Measurements from ENCODE around the gene GARIN5A. TPM values are rescaled to one million over a fixed set of nuclear protein-coding genes. Genes with fewer than 3 reads are reported as not detected.

GARIN5A gene
- total RNA-seq, 2 experiments from 2014 or later: 0.77 to 0.88 TPM

DNA sequence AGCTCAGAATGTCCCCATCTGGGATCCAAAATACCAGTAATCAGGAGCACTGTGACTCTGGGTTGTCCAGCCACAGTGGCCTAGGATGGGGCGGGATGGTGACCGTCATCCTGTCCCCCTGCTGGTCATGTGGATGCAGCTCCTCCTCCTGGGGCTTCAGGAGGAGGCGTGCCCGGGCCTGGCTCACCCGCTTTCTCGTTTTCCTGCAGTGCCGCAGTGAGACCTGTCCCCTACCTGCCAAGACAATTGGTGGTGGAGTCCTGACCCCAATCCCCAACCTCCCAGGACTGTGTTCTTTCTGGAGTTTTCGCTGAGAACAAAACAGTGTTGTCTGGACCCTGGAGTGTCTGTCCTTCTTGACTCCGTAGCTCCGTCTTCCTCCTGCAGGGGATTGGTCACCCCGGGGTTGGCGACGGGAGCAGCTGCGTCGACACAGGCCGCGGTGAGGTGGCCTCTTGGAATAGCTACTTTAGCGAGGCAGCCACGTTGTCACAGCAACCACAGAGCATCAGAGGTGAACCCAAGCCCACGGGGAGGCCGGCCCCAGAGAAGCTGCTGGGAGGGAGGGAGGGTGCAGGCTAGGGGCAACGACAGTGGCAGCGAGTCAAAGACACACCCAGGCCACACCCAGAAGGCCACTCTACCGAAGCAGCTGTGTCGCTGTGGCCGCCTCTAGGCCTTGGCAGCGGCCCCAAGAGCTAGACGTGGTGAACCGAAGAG is 10.5 kb downstream of the GARIN5A start:
- DNase-seq: no peak
- CTCF ChIA-PET: interaction anchor here (1.3 kb wide), 1 partner anchor 109 kb away, joined by 4 read pairs; no protein-coding TSS in a partner anchor
- H3K27ac Mint-ChIP-seq: no peak overlapping the region
- intact Hi-C loops (cut with micrococcal nuclease): no loop called here
- POLR2A ChIA-PET: no interaction called here
- no peaks in the 10 kb centered on the region for H3K36me3 Mint-ChIP-seq
- H3K4me1 Mint-ChIP-seq (ENCODE audit: low read depth): peaks cover 3% of the 10 kb centered on the region
- no peaks in the 10 kb centered on the region for H3K9me3 Mint-ChIP-seq
- H3K27me3 Mint-ChIP-seq: peaks cover 12% of the 10 kb centered on the region
- no peak overlapping the region for H3K4me3 Mint-ChIP-seq

DNA sequence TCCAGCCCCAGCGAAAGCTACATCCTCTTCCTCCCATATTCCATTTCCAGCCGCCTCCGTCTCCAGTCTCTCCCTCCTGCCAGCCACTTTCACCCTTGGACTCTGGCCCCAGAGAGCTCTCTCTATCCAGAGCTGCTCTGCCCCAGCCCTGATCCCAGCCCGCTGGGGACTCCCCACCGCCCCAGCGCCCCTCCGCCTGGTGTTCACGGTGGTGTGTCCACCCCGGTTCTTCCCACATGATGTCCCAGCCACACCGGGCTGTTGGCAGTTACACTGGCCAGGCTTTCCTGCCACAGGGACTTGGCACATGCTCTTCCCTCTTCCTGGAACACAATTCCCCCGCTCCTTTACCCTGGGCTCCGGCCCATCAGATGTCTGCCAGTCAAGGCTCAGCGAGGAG is 11.6 kb downstream of the GARIN5A start:
- CTCF ChIA-PET: interaction anchor here (0.8 to 1.1 kb wide), 2 partner anchors 96 to 213 kb away, joined by 4 read pairs; no protein-coding TSS in a partner anchor
- no peak for DNase-seq
- Mint-ChIP-seq H3K36me3 (no peaks in the 10 kb centered on the region), H3K27me3 (peaks cover 19% of the 10 kb centered on the region), H3K9me3 (no peaks in the 10 kb centered on the region), H3K4me3 (no peak overlapping the region), H3K27ac (no peak overlapping the region), H3K4me1 (ENCODE audit: low read depth) (peaks cover 11% of the 10 kb centered on the region)
- POLR2A ChIA-PET: no interaction called here
- intact Hi-C loops (cut with micrococcal nuclease): loop anchor here (5.0 kb wide), 1 partner anchor 48 kb away; the partner anchor contains the start of gene SPIB

DNA sequence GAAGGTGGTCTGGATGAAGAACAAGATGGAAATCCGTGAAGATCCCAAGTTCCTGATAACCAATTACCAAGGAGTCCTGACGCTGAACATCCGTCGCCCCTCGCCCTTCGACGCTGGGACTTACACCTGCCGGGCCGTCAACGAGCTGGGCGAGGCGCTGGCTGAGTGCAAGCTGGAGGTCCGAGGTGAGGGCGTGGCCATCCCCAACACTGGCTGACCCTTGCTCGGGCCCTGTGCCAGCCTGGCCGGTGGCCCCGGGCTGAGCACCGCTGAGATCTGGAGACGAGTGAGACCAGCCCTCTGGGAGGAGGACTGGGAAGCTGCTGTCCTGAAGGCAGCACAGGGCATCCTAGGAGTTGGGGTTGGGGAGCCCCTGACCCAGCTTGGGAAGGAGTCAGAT is 12.3 kb downstream of the GARIN5A start:
- CTCF ChIA-PET: interaction anchor here (0.8 to 4.8 kb wide), 3 partner anchors 95 to 212 kb away, joined by 4 to 54 read pairs (median 4); no protein-coding TSS in a partner anchor
- intact Hi-C loops (cut with micrococcal nuclease): loop anchor here (5.0 kb wide), 1 partner anchor 47 kb away; the partner anchor contains the start of gene SPIB
- POLR2A ChIA-PET: no interaction called here
- Mint-ChIP-seq H3K4me1 (ENCODE audit: low read depth) (peaks cover 13% of the 10 kb centered on the region), H3K36me3 (no peaks in the 10 kb centered on the region), H3K4me3 (no peak overlapping the region), H3K9me3 (no peaks in the 10 kb centered on the region), H3K27me3 (peaks cover 23% of the 10 kb centered on the region), H3K27ac (no peak overlapping the region)
- DNase-seq: no peak

DNA sequence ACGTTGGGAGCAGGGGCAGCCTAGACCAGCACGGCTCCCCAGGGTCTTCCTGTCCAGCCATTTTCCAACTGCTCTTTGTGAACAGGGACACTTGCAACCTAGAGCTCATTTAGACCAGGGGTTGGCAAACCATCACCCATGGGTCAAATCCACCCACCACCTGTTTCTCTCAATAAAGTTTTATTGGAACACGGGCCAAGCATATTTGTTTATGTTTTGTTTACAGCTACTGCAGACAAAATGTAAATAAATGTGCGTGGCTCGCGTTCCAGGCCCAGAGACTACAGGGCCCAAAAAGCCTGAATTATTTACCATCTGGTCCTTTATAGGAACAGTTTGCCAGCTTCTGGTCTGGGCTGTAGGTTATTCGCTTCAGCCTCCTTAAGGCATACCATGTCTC is 13.7 kb downstream of the GARIN5A start:
- CTCF ChIA-PET: interaction anchor here (0.6 to 4.8 kb wide), 7 partner anchors 13 to 211 kb away, joined by 3 to 54 read pairs (median 3); no protein-coding TSS in a partner anchor
- Mint-ChIP-seq H3K36me3 (no peaks in the 10 kb centered on the region), H3K4me3 (no peak overlapping the region), H3K27ac (no peak overlapping the region), H3K27me3 (peaks cover 26% of the 10 kb centered on the region), H3K9me3 (no peaks in the 10 kb centered on the region), H3K4me1 (ENCODE audit: low read depth) (peaks cover 13% of the 10 kb centered on the region)
- POLR2A ChIA-PET: no interaction called here
- intact Hi-C loops (cut with micrococcal nuclease): loop anchor here (5.0 kb wide), 1 partner anchor 46 kb away; the partner anchor contains the start of gene SPIB
- DNase-seq: no peak

DNA sequence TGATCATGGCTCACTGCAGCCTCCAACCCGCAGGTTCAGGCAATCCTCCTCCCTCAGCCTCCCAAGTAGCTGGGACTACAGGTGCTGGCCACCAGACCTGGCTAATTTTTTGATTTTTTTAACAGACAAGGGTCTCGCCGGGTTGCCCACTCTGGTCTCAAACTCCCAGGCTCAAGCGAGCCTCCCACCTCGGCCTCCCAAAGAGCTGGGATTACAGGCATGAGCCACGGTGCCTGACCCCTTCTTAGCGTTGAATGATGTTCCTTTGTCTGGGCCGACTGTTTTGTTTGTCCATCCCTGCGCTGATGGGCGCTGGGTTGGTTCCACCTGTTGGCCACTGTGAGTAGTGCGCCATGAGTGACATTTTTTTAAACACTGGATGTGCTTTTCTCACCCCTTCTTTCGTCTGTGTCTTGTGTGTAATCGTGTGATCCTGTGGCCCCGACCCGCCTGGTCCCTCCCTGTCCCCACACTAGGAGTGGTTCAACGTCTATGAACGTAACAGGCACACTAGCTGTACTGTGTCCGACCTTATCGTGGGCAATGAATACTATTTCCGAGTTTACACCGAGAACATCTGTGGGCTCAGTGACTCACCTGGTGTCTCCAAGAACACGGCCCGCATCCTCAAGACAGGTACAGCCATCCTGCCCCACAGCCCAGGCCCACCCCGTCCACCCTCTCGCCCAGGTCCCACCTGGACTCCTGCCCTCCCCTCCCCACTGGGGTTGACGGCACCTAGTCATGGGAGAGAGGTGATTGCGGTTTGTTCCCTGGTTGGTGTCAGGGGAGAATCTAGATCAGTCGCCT is 15.4 kb downstream of the GARIN5A start:
- Mint-ChIP-seq H3K9me3 (no peaks in the 10 kb centered on the region), H3K27me3 (peaks cover 36% of the 10 kb centered on the region), H3K27ac (no peak overlapping the region), H3K4me1 (ENCODE audit: low read depth) (peaks cover 13% of the 10 kb centered on the region), H3K4me3 (no peak overlapping the region), H3K36me3 (no peaks in the 10 kb centered on the region)
- ChIA-PET CTCF (interaction anchor here (0.7 to 4.8 kb wide), 25 partner anchors 11 to 243 kb away, joined by 3 to 54 read pairs (median 5); partner anchors contain the start of gene POLD1), POLR2A (interaction anchor here (0.9 to 1.3 kb wide), 2 partner anchors 104 to 126 kb away, joined by 3 to 10 read pairs; no protein-coding TSS in a partner anchor)
- peak; percentile 80 for DNase-seq
- intact Hi-C loops (cut with micrococcal nuclease): loop anchor here (1.0 to 5.0 kb wide), 4 partner anchors 44 to 208 kb away; partner anchors contain the start of gene SPIB

DNA sequence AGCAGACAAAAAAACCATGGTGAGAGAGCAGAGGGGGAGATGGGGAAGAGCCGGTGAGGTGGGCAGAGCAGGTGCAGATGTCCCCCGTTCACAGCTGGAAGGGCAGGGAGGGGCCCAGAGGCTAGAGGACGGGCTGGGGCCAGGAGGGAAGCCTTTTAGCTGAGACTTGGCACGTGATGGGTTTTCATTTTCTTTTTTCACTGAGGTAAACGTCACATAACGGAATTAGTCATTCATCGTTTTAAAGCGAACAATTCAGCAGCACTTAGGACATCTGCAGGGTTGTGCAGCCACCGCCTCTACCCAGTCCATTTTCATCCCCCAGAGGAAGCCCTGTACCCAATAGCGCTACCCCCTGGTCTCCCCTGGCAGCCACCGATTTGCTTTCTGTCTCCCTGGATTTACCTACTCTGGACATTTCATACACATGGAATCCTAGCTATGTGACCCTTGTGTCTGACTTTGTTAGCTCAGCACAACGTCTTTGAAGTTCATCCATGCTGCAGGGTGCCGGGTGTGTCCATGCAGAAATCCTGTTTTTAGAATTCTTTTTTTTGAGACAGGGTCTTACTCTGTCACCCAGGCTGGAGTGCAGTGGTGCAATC is 16.4 kb downstream of the GARIN5A start:
- ChIA-PET POLR2A (interaction anchor here (1.3 kb wide), 1 partner anchor 103 kb away, joined by 10 read pairs; no protein-coding TSS in a partner anchor), CTCF (interaction anchor here (0.6 to 4.8 kb wide), 23 partner anchors 10 to 242 kb away, joined by 3 to 54 read pairs (median 5); partner anchors contain the start of gene POLD1)
- peak; percentile 47 for DNase-seq
- Mint-ChIP-seq H3K36me3 (no peaks in the 10 kb centered on the region), H3K9me3 (no peaks in the 10 kb centered on the region), H3K27ac (no peak overlapping the region), H3K27me3 (peaks cover 36% of the 10 kb centered on the region), H3K4me1 (ENCODE audit: low read depth) (peaks cover 13% of the 10 kb centered on the region), H3K4me3 (no peak overlapping the region)
- intact Hi-C loops (cut with micrococcal nuclease): loop anchor here (2.0 to 5.0 kb wide), 2 partner anchors 43 to 207 kb away; partner anchors contain the start of gene SPIB

DNA sequence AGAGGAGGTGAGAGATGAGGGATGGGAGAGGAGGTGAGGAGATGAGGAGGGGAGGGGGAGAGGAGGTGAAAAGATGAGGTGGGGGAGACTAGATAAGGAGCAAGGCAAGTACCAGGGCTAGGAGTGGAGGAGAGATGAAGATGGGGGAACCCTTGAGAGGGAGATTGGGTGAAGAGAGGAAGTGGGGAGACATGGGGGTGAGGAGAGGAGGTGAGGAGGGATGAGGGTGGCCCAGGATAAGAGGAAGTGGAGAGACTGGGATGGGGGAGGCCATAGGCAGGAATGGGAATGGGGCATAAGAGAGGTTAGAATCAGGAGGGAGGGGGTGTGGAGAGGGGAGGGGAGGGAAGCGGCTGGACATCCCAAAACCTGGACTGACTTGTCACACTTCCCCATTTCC is 17.0 kb downstream of the GARIN5A start:
- CTCF ChIA-PET: interaction anchor here (1.1 to 4.8 kb wide), 9 partner anchors 10 to 126 kb away, joined by 3 to 54 read pairs (median 6); partner anchors contain the start of gene POLD1
- Mint-ChIP-seq H3K4me3 (no peak overlapping the region), H3K27me3 (peaks cover 39% of the 10 kb centered on the region), H3K27ac (no peak overlapping the region), H3K9me3 (no peaks in the 10 kb centered on the region), H3K4me1 (ENCODE audit: low read depth) (peaks cover 13% of the 10 kb centered on the region), H3K36me3 (no peaks in the 10 kb centered on the region)
- POLR2A ChIA-PET: no interaction called here
- intact Hi-C loops (cut with micrococcal nuclease): loop anchor here (2.0 to 5.0 kb wide), 2 partner anchors 42 to 207 kb away; partner anchors contain the start of gene SPIB
- DNase-seq: no peak

DNA sequence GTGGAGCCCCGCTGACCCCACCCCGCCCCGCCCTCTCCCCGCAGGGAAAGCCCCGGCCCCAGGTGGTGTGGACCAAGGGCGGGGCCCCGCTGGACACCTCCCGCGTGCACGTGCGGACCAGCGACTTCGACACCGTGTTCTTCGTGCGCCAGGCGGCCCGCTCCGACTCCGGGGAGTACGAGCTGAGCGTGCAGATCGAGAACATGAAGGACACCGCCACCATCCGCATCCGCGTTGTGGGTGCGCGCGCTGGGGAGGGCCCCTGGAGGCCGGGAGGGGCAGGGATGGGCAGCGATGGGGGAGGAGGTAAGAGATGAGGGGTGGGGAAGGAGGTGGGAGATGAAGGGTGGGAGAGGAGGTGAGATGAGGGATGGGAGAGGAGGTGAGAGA is 17.6 kb downstream of the GARIN5A start:
- intact Hi-C loops (cut with micrococcal nuclease): no loop called here
- peaks cover 13% of the 10 kb centered on the region for H3K4me1 Mint-ChIP-seq (ENCODE audit: low read depth)
- ChIA-PET CTCF (no interaction called here), POLR2A (no interaction called here)
- H3K4me3 Mint-ChIP-seq: no peak overlapping the region
- H3K36me3 Mint-ChIP-seq: no peaks in the 10 kb centered on the region
- peaks cover 39% of the 10 kb centered on the region for H3K27me3 Mint-ChIP-seq
- DNase-seq: no peak
- H3K9me3 Mint-ChIP-seq: no peaks in the 10 kb centered on the region
- no peak overlapping the region for H3K27ac Mint-ChIP-seq

DNA sequence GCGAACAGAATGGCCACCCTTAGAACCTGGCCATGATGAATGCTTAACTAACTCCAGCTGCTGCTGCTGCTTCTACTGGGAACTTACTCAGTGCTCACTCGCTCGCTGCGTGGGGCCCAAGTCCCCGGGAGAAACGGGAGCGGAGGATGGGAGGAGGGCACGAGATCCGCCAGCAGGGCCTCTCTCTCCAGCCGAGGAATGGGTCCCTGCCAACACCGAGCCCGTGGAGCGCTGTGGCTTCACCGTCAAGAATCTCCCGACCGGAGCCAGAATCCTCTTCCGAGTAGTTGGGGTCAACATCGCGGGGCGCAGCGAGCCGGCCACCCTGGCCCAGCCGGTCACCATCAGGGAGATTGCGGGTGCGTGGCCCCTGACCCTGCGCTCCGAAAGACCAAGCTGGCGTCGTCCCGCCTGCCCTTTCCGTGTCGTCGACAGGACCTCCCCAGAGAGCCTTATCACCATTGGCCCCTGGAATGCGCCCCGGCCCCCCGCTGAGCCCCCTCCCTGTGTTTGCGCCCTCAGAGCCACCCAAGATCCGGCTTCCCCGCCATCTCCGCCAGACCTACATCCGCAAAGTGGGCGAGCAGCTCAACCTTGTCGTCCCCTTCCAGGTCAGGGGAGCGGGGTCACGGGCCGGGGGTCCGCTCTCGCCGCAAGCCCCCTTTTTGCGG is 18.1 kb downstream of the GARIN5A start:
- POLR2A ChIA-PET: no interaction called here
- Mint-ChIP-seq H3K36me3 (no peaks in the 10 kb centered on the region), H3K27ac (no peak overlapping the region), H3K27me3 (peaks cover 39% of the 10 kb centered on the region), H3K4me1 (ENCODE audit: low read depth) (peaks cover 13% of the 10 kb centered on the region), H3K9me3 (no peaks in the 10 kb centered on the region), H3K4me3 (no peak overlapping the region)
- DNase-seq: no peak
- CTCF ChIA-PET: interaction anchor here (1.0 kb wide), 1 partner anchor 43 kb away, joined by 4 read pairs; no protein-coding TSS in a partner anchor
- intact Hi-C loops (cut with micrococcal nuclease): no loop called here

DNA sequence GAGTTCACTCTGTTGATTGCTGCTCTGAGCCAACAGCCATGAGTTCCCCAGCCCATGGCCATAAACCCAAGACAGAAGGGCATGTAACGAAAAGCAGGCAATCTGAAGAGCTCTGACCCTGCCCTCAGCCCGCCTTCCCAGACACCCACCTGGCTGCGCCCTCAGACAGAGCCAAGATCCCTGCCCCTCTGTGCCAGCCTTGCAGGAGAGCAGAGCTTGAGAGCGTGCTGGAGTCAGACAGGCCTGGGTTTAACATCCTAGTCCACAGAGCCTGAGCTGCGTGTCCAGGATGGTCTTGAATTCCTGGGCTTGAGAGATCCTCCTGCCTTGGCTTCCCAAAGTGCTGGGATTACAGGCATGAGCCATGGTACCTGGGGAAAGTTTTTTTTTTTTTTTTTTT is 19.3 kb downstream of the GARIN5A start:
- ChIA-PET CTCF (interaction anchor here (1.2 kb wide), 1 partner anchor 100 kb away, joined by 3 read pairs; no protein-coding TSS in a partner anchor), POLR2A (no interaction called here)
- Mint-ChIP-seq H3K4me1 (ENCODE audit: low read depth) (peaks cover 13% of the 10 kb centered on the region), H3K27me3 (peaks cover 34% of the 10 kb centered on the region), H3K4me3 (no peak overlapping the region), H3K36me3 (no peaks in the 10 kb centered on the region), H3K27ac (no peak overlapping the region), H3K9me3 (no peaks in the 10 kb centered on the region)
- intact Hi-C loops (cut with micrococcal nuclease): no loop called here
- DNase-seq: no peak

DNA sequence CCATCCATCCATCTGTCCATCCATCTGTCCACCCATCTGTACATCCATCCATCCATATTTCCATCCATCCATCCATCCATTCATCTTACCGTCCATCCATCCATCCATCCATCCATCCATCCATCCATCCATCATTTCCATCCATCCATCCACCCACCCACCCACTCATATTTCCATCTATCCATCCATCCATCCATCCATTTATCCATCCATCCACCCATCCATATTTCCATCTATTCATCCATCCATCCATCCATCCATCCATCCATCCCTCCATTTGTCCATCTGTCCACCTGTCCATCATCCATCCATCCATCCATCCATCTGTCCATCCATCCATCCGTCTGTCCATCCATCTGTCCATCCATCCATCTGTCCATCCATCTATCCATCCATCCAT is 20.7 kb downstream of the GARIN5A start:
- ChIA-PET POLR2A (no interaction called here), CTCF (interaction anchor here (0.7 kb wide), 1 partner anchor 152 kb away, joined by 3 read pairs; no protein-coding TSS in a partner anchor)
- Mint-ChIP-seq H3K9me3 (no peaks in the 10 kb centered on the region), H3K27me3 (peaks cover 29% of the 10 kb centered on the region), H3K36me3 (no peaks in the 10 kb centered on the region), H3K27ac (no peak overlapping the region), H3K4me3 (no peak overlapping the region), H3K4me1 (ENCODE audit: low read depth) (peaks cover 8% of the 10 kb centered on the region)
- DNase-seq: no peak
- intact Hi-C loops (cut with micrococcal nuclease): no loop called here
